Measurements from ENCODE around the gene SPATA2L. TPM values are rescaled to one million over a fixed set of nuclear protein-coding genes. Genes with fewer than 3 reads are reported as not detected.

Gene SPATA2L
- total and polyA plus RNA-seq, 10 of the 15 experiments (the other 5 are each of a cell fraction or from before 2014, with no cell fraction given) = 0.20 to 6.9 (median 3.9) TPM; not detected in 1

DNA sequence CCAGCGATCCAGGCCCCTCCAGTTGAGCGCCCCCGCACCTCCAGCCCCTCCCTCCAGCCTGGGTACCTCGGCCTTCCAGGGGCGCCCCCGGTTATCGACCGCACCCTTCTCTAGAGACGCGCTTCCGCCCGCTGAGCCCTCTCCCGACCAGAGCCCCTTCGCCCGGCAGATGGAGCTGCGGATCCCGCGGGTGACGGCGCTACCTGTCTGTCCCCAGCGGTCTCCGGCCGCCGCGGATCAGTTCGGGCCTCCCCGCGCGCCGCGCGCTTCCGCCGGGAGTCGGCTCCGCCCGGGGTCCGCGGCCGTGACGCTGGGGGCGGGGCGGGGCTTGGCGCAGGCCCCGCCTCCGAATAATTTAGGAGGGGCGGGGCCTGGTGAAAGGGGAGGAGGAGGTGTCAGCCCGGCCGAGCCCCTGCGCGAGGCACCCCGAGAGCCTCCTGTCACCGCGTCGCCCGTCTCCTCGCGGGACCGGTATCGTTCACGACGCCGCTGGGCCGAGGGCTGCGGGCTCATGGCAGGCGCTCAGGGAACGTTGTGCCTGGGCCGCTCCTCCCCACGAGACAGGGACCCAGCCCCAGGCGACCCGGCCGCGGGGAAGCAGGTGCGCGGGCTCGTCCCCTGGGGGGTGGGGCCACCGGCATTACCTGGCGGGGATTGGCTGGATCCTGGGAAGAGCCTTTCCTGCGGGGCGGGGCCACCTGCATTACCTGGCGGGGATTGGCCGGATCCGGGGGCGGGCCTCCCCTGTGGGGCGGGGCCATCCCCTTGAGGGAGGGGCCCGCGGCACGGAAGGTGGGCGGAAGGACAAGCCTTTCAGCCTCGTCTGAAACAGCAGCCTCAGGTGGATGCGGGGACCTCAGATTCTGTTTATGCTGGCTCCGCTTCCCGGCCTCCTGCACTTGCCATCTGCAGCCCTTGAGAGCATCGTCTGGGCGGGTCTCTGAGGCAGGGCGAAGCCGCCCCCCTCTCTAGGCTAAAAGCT, at the start of gene SPATA2L (continued):
- TF ChIP-seq, protein P1, sequence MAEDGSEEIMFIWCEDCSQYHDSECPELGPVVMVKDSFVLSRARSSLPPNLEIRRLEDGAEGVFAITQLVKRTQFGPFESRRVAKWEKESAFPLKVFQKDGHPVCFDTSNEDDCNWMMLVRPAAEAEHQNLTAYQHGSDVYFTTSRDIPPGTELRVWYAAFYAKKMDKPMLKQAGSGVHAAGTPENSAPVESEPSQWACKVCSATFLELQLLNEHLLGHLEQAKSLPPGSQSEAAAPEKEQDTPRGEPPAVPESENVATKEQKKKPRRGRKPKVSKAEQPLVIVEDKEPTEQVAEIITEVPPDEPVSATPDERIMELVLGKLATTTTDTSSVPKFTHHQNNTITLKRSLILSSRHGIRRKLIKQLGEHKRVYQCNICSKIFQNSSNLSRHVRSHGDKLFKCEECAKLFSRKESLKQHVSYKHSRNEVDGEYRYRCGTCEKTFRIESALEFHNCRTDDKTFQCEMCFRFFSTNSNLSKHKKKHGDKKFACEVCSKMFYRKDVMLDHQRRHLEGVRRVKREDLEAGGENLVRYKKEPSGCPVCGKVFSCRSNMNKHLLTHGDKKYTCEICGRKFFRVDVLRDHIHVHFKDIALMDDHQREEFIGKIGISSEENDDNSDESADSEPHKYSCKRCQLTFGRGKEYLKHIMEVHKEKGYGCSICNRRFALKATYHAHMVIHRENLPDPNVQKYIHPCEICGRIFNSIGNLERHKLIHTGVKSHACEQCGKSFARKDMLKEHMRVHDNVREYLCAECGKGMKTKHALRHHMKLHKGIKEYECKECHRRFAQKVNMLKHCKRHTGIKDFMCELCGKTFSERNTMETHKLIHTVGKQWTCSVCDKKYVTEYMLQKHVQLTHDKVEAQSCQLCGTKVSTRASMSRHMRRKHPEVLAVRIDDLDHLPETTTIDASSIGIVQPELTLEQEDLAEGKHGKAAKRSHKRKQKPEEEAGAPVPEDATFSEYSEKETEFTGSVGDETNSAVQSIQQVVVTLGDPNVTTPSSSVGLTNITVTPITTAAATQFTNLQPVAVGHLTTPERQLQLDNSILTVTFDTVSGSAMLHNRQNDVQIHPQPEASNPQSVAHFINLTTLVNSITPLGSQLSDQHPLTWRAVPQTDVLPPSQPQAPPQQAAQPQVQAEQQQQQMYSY (CRISPR knock-in tag; IDR thresholded peaks at IDR 0.05) = no peak
- TF ChIP-seq DPF2 (IDR thresholded peaks at IDR 0.05) (0 out of 2 replicates have a peak, but pooled peaks have one; percentile 30), MAX (IDR thresholded peaks at IDR 0.05; ENCODE audit: low read depth, low read length) (peak; percentile 72), GABPA (IDR thresholded peaks at IDR 0.05; ENCODE audit: low read depth) (no peak), LARP7 (IDR thresholded peaks at IDR 0.05) (peak; percentile 73), PAX8 (IDR thresholded peaks at IDR 0.05) (no peak), ESRRA (IDR thresholded peaks at IDR 0.05; ENCODE audit: low read length) (no peak), ZNF687 (IDR thresholded peaks at IDR 0.05) (peak; percentile 57; the same call in 1 of the 2 replicates), ZZZ3 (IDR thresholded peaks at IDR 0.05; ENCODE audit: control insufficient read depth, insufficient read length, low read depth) (no peak), MTA2 (IDR thresholded peaks at IDR 0.05; ENCODE audit: low read depth) (no peak), ZNF384 (IDR thresholded peaks at IDR 0.05; ENCODE audit: borderline replicate concordance, low read depth, low read length) (no peak), RAD21 (IDR thresholded peaks at IDR 0.05; ENCODE audit: insufficient read depth, low read depth, low read length) (peak; percentile 23; the same call in 1 of the 2 replicates), RCOR1 (conservative IDR thresholded peaks at IDR 0.05; ENCODE audit: low read depth, low read length) (no peak), BCL3 (IDR thresholded peaks at IDR 0.05; ENCODE audit: borderline replicate concordance, insufficient read depth, low read depth, low read length, poor library complexity, severe bottlenecking) (no peak), IRF4 (IDR thresholded peaks at IDR 0.05; ENCODE audit: low read depth, low read length) (no peak), RELB (IDR thresholded peaks at IDR 0.05; ENCODE audit: low read depth) (peak; percentile 30; the same call in 1 of the 2 replicates), RUNX3 (IDR thresholded peaks at IDR 0.05; ENCODE audit: low read length) (peak; percentile 49), CHD4 (IDR thresholded peaks at IDR 0.05) (no peak)
